Adrenal gland (tissue), 12 donors: ENCODE data around the gene LOXL1. TPM values are rescaled to one million over a fixed set of nuclear protein-coding genes. Genes with fewer than 3 reads are reported as not detected.

Experiments
- DNase-seq, 7 donors: peaks; one replicate each; pipeline ENCODE4 v3.0.0-alpha.2; 2019 to 2020
- H3K27ac ChIP-seq, 5 donors: fragments of 200-600 bp; sonication (generic) in 4 of 5; 1 replicate in 3 of 5; 2 replicates in 2 of 5; pipeline versions ENCODE4 v1.5.1 to v1.8.0; 2016 to 2020; ENCODE audit warnings: mild to moderate bottlenecking in 1 of 5
- H3K27me3 ChIP-seq: fragments of 200-600 bp; 2 replicates; pipeline ENCODE4 v1.8.0; 2021
- H3K36me3 ChIP-seq, 2 donors: fragments of 200-600 bp; replicated peaks in 1 of 2; 1 replicate in 1 of 2; 2 replicates in 1 of 2; pipeline versions ENCODE4 v1.5.1 to v1.8.0; 2018 to 2022
- H3K4me1 ChIP-seq, 2 donors: fragments of 200-600 bp; replicated peaks in 1 of 2; 1 replicate in 1 of 2; 2 replicates in 1 of 2; pipeline versions ENCODE4 v1.5.1 to v1.8.0; 2018 to 2021
- H3K4me3 ChIP-seq, 4 donors: fragments of 200-600 bp; sonication (generic) in 3 of 4; one replicate each; pipeline ENCODE4 v1.5.1; 2016 to 2018
- H3K9me3 ChIP-seq, 3 donors: fragments of 200-600 bp; sonication (generic) in 1 of 3; replicated peaks in 1 of 3; 1 replicate in 2 of 3; 2 replicates in 1 of 3; pipeline versions ENCODE4 v1.5.1 to v1.8.0; 2016 to 2021
- POLR2A ChIP-seq, 2 donors: fragments of 450-650 bp; IDR thresholded peaks; one replicate each; pipeline ENCODE4 v1.6.1; 2017; ENCODE audit warnings: antibody characterized with exemption in 2 of 2, mild to moderate bottlenecking in 2 of 2, moderate library complexity in 1 of 2
- WGBS, 4 donors: extraction: QIAGEN DNeasy Blood & Tissue Kit in 2 of 4; methylation state at CpG; one replicate each; pipeline versions ENCODE4 v1.1.5 to v1.1.7; 2013 to 2017; 5-methylcytosine and 5-hydroxymethylcytosine counted together
- intact Hi-C, 2 donors: fragments of 100-400 bp; cut with DNase I; formaldehyde crosslinking; loops; one replicate each; pipeline versions ENCODE4 v1.14.1 to v1.15.0; 2022 to 2023
- polyA plus RNA-seq, 3 donors: library from polyadenylated mRNA; stranded (reverse); fragments of 200-250 nt in 2 of 3; fragments of 350-450 nt in 1 of 3; fragmentation: Illumina TruSeq in 1 of 3; extraction: RNeasy Lipid Tissue Mini Kit (QIAGEN cat#74804) in 1 of 3; gene quantifications; one replicate each; pipeline ENCODE4 v1.2.3, GENCODE V29; 2013 to 2014
- total RNA-seq, 9 donors: library from RNA; depleted of rRNA in 4 of 9; stranded (reverse); fragments of >200 nt in 4 of 9; fragments of 120-200 nt in 1 of 9; fragmentation: NEBNext Ultra II Directional in 1 of 9; extraction: Animal tissue kit (Norgen Biotek cat#: 25700) in 1 of 9; gene quantifications; one replicate each; pipeline versions ENCODE4 v1.1.0 to v1.2.4, GENCODE V29; 2013 to 2023
- TF ChIP-seq, protein P1 (sequence below), 6 experiments: fragments of 450-650 bp in 4 of 6; fragments of 200-600 bp in 2 of 6; sonication (generic) in 1 of 6; IDR thresholded peaks; 1 replicate in 5 of 6; 2 replicates in 1 of 6; pipeline versions ENCODE4 v1.5.1 to v1.8.0; 2016 to 2021; ENCODE audit warnings: antibody characterized with exemption in 6 of 6, mild to moderate bottlenecking in 2 of 6, moderate library complexity in 1 of 6
- donor health status: healthy with polysubstance abuse.
- donor health status: Bipolar disorder and iron deficiency.
- donor health status: DM: yes; HTN: yes; CAD: no.
- donor health status: DM: no; HTN: no; CAD: no.
- donor health status: DM: no; HTN: no; CAD: no.
- donor health status: DM: yes; HTN: yes; CAD: no.

Gene LOXL1
- total and polyA plus RNA-seq, 12 donors: 5.3 to 58.0 (median 10.9) TPM

DNA sequence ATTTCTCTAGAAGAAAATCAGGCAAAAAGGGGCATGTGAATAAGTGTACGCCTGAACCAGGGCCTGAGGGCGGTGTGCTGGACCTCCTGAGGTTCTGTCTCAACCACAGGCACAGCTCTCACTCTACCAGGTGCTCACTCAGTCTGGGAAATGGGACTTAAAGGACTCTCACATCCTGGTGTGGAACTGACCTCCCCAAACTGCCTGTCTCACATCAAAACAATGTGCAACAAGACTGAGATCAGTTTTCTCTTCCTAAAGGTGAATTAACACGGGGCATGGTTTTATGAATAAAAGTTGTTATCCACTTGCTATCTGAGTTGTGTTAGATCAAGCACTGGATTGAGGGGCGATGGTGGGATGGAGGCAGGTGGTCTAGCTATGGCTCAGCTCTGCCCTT is 61.0 kb downstream of the LOXL1 start:
- Histone ChIP-seq H3K4me3 (no peak overlapping the region), H3K4me1 (peaks cover 60 to 81% of the 10 kb centered on the region in 2 donors), H3K36me3 (no peaks in the 10 kb centered on the region), H3K27ac (peak overlapping the region in 2 of 5 donors; percentile 82 to 91), H3K9me3 (no peaks in the 10 kb centered on the region), H3K27me3 (no peaks in the 10 kb centered on the region)
- intact Hi-C loops: no loop called here
- 93 to 97% (median 94%) methylated on average over 4 of the region's 4 CpGs for WGBS, 4 donors
- TF ChIP-seq POLR2A (IDR thresholded peaks at IDR 0.05): no peak
- TF ChIP-seq, protein P1, sequence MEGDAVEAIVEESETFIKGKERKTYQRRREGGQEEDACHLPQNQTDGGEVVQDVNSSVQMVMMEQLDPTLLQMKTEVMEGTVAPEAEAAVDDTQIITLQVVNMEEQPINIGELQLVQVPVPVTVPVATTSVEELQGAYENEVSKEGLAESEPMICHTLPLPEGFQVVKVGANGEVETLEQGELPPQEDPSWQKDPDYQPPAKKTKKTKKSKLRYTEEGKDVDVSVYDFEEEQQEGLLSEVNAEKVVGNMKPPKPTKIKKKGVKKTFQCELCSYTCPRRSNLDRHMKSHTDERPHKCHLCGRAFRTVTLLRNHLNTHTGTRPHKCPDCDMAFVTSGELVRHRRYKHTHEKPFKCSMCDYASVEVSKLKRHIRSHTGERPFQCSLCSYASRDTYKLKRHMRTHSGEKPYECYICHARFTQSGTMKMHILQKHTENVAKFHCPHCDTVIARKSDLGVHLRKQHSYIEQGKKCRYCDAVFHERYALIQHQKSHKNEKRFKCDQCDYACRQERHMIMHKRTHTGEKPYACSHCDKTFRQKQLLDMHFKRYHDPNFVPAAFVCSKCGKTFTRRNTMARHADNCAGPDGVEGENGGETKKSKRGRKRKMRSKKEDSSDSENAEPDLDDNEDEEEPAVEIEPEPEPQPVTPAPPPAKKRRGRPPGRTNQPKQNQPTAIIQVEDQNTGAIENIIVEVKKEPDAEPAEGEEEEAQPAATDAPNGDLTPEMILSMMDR (IDR thresholded peaks at IDR 0.05): no peak
- peak in 2 of 7 donors; percentile 18 to 29 for DNase-seq

DNA sequence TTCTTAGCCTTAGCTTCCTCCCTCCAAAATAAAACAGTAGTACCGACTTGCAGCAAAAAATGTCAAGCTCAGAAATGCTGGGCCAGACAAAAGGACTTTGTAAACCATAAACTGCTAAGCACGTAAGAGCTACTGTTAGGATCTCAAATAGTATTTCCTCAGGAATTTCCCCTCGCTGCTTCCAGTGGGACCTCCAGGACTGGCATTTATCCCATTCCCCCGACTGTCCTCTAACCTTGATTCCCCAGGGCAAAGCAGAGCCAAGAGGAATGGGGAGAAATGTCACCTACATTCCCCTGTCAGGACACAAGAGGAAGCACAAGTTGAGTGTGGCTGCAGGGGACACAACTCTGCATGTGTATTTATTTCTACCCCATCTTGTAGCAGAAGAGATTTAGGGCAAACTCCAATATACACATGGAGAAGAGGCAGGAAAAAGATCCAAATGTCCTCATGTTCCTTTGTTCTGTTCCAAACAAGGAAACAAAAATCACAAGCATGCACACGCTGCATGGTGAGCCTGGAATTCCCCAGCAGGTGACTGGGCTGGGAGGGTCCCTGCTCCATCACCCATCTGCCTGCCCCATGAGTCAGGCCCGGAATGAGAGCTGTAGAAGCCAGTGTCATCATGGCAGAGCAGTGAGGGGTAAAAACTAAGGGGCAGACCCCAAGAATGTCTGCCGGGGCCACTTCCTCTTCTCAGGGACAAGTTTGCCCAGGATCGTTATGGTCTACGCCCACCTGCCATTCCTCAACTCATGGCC is 61.6 kb downstream of the LOXL1 start:
- 60 to 67% (median 64%) methylated on average over 9 of the region's 9 CpGs for WGBS, 4 donors
- H3K9me3 ChIP-seq: no peaks in the 10 kb centered on the region
- no peaks in the 10 kb centered on the region for H3K36me3 ChIP-seq
- no peak overlapping the region for H3K4me3 ChIP-seq
- TF ChIP-seq, protein P1 (IDR thresholded peaks at IDR 0.05): no peak
- no peak for TF ChIP-seq POLR2A (IDR thresholded peaks at IDR 0.05)
- intact Hi-C loops: no loop called here
- H3K27me3 ChIP-seq: no peaks in the 10 kb centered on the region
- peaks cover 54 to 81% of the 10 kb centered on the region in 2 donors for H3K4me1 ChIP-seq
- peak in 3 of 7 donors; percentile 18 to 45 (median 24) for DNase-seq
- peak overlapping the region in 3 of 5 donors; percentile 45 to 91 (median 82) for H3K27ac ChIP-seq

DNA sequence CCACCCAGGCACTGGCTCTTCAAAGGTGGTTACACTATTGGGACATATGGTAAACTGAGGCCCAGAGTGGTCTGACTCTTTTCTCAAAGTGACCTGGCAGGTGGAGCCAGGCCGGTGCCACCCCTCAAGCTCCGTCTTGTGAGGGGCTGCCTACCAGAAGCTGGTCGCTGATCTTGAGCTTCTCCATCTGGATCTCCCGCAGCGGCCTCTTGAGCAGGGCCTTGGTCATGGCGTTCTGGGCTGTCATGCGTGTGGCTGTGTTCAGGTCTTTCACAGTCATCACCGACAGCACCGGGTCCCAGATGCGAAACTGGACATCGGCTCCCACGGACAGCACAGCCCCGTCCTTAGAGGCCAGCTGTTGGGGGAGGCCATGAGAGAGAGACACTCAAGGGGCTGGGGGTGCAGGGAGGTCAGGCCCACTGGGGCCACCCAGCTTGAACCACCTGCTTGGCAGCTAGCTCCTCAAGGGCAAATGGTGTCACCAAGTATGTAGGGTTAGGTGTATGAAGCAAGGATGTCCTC is 62.2 kb downstream of the LOXL1 start:
- intact Hi-C loops: no loop called here
- Histone ChIP-seq H3K27me3 (no peaks in the 10 kb centered on the region), H3K4me3 (no peak overlapping the region), H3K27ac (peak overlapping the region in 3 of 5 donors; percentile 45 to 91 (median 82)), H3K4me1 (peaks cover 48 to 81% of the 10 kb centered on the region in 2 donors), H3K9me3 (no peaks in the 10 kb centered on the region), H3K36me3 (no peaks in the 10 kb centered on the region)
- no peak for TF ChIP-seq POLR2A (IDR thresholded peaks at IDR 0.05)
- TF ChIP-seq, protein P1 (IDR thresholded peaks at IDR 0.05): no peak
- peak in 2 of 7 donors; percentile 27 to 53 for DNase-seq
- 96 to 97% (median 97%) methylated on average over 13 of the region's 13 CpGs for WGBS, 4 donors

DNA sequence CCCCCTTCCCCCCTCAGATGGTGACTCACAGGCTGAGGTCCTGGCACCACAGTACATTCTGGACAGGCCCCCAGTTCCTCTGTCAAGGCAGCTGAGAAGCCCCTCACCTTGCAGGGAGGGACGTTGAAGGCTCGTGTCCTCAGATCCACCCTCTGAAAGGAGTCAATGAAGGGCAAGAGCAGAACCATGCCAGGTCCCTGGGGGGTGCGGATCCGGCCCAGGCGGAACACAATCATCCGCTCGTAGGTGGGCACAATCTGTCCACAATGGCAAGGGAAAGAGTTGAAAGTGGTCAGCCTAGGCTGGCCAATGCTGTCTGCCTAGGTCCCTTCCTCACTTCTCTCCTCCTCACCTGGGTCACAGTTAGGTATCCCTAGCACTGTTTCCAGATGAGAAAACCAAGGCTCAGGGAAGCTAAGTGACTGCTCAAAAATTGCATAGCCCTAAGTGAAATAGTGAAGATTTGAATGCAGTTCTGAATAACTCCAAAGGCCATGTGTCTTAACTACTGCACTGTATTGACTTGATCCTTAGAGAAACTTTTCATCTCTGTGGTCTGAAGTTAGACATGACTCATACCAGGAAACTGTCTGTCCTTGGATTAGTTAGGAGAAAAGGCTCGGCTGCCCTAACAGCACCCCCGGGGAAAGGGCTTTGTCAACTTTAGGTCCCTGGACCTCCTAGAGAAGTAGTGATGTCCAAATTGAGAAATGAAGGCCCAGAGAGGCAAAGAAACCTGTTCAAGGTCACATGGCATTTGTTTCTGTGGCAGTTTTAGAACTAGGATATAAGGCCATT is 62.9 kb downstream of the LOXL1 start:
- intact Hi-C loops: no loop called here
- Histone ChIP-seq H3K4me3 (no peak overlapping the region), H3K9me3 (no peaks in the 10 kb centered on the region), H3K4me1 (peaks cover 41 to 81% of the 10 kb centered on the region in 2 donors), H3K36me3 (no peaks in the 10 kb centered on the region), H3K27ac (peak overlapping the region in 3 of 5 donors; percentile 45 to 91 (median 82)), H3K27me3 (no peaks in the 10 kb centered on the region)
- WGBS, 4 donors: 66 to 71% (median 70%) methylated on average over 9 of the region's 9 CpGs
- DNase-seq: peak in 3 of 7 donors; percentile 37 to 54 (median 39)
- TF ChIP-seq POLR2A (IDR thresholded peaks at IDR 0.05): no peak
- TF ChIP-seq, protein P1 (IDR thresholded peaks at IDR 0.05): no peak
